Mucosa of rectum (tissue), 2 donors: Measurements from ENCODE around the gene SFXN1.

ENCODE experiments used
- H3K27ac ChIP-seq, 2 donors: one replicate each; pipeline ENCODE4 v1.7.0; 2013; ENCODE audit warnings: inconsistent platforms in 2 of 2, low read depth in 2 of 2, low read length in 2 of 2
- H3K27me3 ChIP-seq, 2 donors: one replicate each; pipeline ENCODE4 v1.7.0; 2013; ENCODE audit warnings: low read length in 2 of 2; ENCODE audit not compliant: control insufficient read depth in 2 of 2, insufficient read depth in 2 of 2
- H3K36me3 ChIP-seq, 2 donors: one replicate each; pipeline ENCODE4 v1.7.0; 2013; ENCODE audit warnings: low read length in 2 of 2; ENCODE audit not compliant: control insufficient read depth in 2 of 2, insufficient read depth in 2 of 2
- H3K4me1 ChIP-seq, 2 donors: one replicate each; pipeline ENCODE4 v1.7.0; 2013; ENCODE audit warnings: low read length in 2 of 2, mild to moderate bottlenecking in 1 of 2; ENCODE audit not compliant: control insufficient read depth in 2 of 2, insufficient read depth in 2 of 2
- H3K4me3 ChIP-seq, 2 donors: one replicate each; pipeline ENCODE4 v1.7.0; 2013; ENCODE audit warnings: low read length in 2 of 2
- H3K9ac ChIP-seq, 2 donors: one replicate each; pipeline ENCODE4 v1.7.0; 2013; ENCODE audit warnings: low read length in 2 of 2, low read depth in 1 of 2, mild to moderate bottlenecking in 1 of 2
- H3K9me3 ChIP-seq, 2 donors: one replicate each; pipeline ENCODE4 v1.7.0; 2013; ENCODE audit warnings: low read length in 2 of 2; ENCODE audit not compliant: control insufficient read depth in 2 of 2
- donor health status: healthy.
- donor health status: Normal muscosa, but diverticular disease.

The SFXN1 gene

DNA sequence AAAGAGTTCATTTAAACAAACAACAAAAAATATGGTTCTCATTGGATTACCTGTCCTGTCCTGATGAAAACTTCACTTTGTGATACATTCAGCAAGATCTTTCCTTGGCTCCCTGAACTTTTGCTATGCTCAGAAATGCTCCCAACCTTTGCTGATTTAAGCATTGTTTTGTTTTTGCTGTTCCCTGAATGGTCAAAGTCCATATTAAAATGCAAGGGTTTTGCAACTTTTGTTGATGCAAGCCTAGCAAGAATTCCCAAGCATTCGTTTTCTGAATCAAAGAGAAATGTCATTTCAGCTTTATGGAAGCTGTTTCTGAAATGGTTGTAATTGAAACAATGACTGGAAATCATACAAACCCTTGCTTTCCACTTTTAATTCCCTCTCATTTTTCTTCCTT lies 3.1 kb upstream of the SFXN1 start:
- Histone ChIP-seq H3K27ac (no peak overlapping the region), H3K9ac (no peak overlapping the region), H3K27me3 (peaks cover 0 to 3% of the 10 kb centered on the region in 2 donors), H3K9me3 (no peaks in the 10 kb centered on the region), H3K4me3 (no peak overlapping the region), H3K36me3 (no peaks in the 10 kb centered on the region), H3K4me1 (peaks cover 11 to 13% of the 10 kb centered on the region in 2 donors)

- no peak overlapping the region for H3K9ac ChIP-seq
- H3K36me3 ChIP-seq: no peaks in the 10 kb centered on the region
- H3K4me1 ChIP-seq: peaks cover 13 to 14% of the 10 kb centered on the region in 2 donors
- peaks cover 0 to 3% of the 10 kb centered on the region in 2 donors for H3K27me3 ChIP-seq
- H3K4me3 ChIP-seq: no peak overlapping the region
- H3K9me3 ChIP-seq: no peaks in the 10 kb centered on the region
- no peak overlapping the region for H3K27ac ChIP-seq
Observed at GRCh38 chr5:175477440-175477839, 920 bp upstream of the SFXN1 start.

DNA sequence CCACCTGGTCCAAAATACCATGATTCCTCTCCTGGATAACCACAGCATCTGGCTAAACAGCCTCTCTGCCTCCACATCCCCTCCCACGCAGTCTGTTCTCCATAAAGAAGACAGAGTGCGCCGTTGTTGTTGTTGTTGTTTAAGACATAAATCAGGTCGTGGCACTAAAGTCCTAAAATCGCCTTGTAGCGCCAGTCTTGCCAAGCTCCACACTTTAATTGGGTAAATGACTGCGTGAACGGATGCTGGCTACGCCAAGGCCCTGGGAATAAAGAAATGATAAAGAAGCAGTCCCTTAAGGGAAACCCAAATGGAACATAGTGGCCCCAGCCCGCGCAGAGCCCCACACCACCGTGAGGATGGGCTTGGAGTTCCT lies 364 bp upstream of the SFXN1 start:
- Histone ChIP-seq H3K27ac (peak overlapping the region; percentile 23 to 52), H3K4me3 (peak overlapping the region; percentile 81 to 82), H3K36me3 (no peaks in the 10 kb centered on the region), H3K4me1 (peaks cover 13 to 14% of the 10 kb centered on the region in 2 donors), H3K27me3 (peaks cover 0 to 3% of the 10 kb centered on the region in 2 donors), H3K9ac (peak overlapping the region; percentile 17 to 84), H3K9me3 (no peaks in the 10 kb centered on the region)

GRCh38 chr5:175479125-175479881 lies 943 bp downstream of the SFXN1 start:
- peak overlapping the region; percentile 81 to 82 for H3K4me3 ChIP-seq
- H3K4me1 ChIP-seq: peaks cover 13 to 14% of the 10 kb centered on the region in 2 donors
- H3K9ac ChIP-seq: peak overlapping the region; percentile 58 to 84
- H3K9me3 ChIP-seq: no peaks in the 10 kb centered on the region
- peaks cover 7 to 9% of the 10 kb centered on the region in 2 donors for H3K36me3 ChIP-seq
- peaks cover 0 to 3% of the 10 kb centered on the region in 2 donors for H3K27me3 ChIP-seq
- peak overlapping the region; percentile 63 to 80 for H3K27ac ChIP-seq

DNA sequence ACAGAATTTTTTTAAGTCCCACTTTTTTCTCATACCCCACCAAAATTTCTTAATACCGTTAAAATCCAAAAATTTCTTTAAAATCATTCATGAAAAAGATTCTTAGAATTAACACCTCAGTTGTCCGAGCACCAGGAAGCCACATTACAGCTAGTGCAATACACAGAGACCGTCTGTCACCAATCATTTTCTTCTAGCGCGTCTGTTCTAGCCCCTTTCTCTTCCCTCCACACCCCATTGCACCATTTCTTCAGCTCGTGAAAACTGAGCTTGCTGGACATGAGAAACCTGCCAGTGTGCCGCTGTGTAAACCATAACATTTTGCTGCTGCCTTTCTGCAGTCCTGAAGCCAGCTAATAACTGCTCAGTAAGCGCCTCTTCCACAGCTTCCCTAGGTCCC lies 5.0 kb downstream of the SFXN1 start:
- Histone ChIP-seq H3K4me1 (peaks cover 10 to 14% of the 10 kb centered on the region in 2 donors), H3K27me3 (no peaks in the 10 kb centered on the region), H3K36me3 (peaks cover 9 to 25% of the 10 kb centered on the region in 2 donors), H3K27ac (no peak overlapping the region), H3K4me3 (no peak overlapping the region), H3K9ac (no peak overlapping the region), H3K9me3 (no peaks in the 10 kb centered on the region)

DNA sequence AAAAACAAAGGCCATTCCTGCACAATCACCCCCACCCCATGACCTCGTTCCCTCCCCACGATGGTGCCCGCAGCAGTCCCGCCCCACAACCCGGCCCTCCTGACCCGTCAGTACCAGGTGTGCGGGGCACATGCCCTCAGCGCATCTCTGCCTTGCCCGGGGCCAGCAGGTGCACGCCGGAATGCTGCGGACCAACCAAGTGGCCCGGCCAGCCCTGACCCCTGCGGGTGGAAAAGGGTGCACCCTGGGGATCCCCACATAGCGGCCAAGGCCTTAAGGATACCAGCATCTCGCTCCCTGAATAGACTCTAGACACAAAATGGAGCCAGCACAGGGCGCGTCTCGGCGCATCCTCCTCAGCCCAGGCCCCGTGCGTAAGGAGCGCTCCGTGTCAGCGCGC lies 6.0 kb downstream of the SFXN1 start:
- Histone ChIP-seq H3K9me3 (no peaks in the 10 kb centered on the region), H3K27ac (no peak overlapping the region), H3K9ac (no peak overlapping the region), H3K27me3 (no peaks in the 10 kb centered on the region), H3K36me3 (peaks cover 9 to 25% of the 10 kb centered on the region in 2 donors), H3K4me1 (peaks cover 5 to 9% of the 10 kb centered on the region in 2 donors), H3K4me3 (no peak overlapping the region)

DNA sequence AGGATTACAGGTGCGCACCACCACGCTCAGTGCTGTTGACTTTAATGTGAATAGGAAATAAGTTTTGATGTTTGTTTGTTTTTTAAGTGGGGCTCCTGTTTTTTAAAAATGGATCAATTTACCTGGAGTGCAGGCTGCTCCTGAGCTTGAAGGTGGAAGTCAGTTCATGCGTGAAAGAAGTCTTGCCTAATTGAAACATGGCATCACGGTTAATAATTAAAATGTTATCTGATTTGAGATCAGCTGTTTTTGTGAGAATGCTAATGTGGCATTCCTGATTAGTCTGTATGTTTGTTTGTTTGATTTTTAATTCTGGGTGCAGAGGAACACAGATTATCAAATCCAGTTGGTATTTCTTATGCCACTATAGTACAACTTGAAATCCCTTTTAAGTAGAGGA lies 6.5 kb downstream of the SFXN1 start:
- no peak overlapping the region for H3K9ac ChIP-seq
- H3K9me3 ChIP-seq: no peaks in the 10 kb centered on the region
- no peak overlapping the region for H3K4me3 ChIP-seq
- H3K27me3 ChIP-seq: no peaks in the 10 kb centered on the region
- no peak overlapping the region for H3K27ac ChIP-seq
- H3K36me3 ChIP-seq: peaks cover 9 to 25% of the 10 kb centered on the region in 2 donors
- H3K4me1 ChIP-seq: peaks cover 0 to 4% of the 10 kb centered on the region in 2 donors

GRCh38 chr5:175485631-175486030 lies 7.3 kb downstream of the SFXN1 start:
- peaks cover 9 to 25% of the 10 kb centered on the region in 2 donors for H3K36me3 ChIP-seq
- H3K9me3 ChIP-seq: no peaks in the 10 kb centered on the region
- H3K27ac ChIP-seq: no peak overlapping the region
- no peak overlapping the region for H3K4me3 ChIP-seq
- no peaks in the 10 kb centered on the region for H3K27me3 ChIP-seq
- H3K9ac ChIP-seq: no peak overlapping the region
- peaks cover 0 to 3% of the 10 kb centered on the region in 2 donors for H3K4me1 ChIP-seq

DNA sequence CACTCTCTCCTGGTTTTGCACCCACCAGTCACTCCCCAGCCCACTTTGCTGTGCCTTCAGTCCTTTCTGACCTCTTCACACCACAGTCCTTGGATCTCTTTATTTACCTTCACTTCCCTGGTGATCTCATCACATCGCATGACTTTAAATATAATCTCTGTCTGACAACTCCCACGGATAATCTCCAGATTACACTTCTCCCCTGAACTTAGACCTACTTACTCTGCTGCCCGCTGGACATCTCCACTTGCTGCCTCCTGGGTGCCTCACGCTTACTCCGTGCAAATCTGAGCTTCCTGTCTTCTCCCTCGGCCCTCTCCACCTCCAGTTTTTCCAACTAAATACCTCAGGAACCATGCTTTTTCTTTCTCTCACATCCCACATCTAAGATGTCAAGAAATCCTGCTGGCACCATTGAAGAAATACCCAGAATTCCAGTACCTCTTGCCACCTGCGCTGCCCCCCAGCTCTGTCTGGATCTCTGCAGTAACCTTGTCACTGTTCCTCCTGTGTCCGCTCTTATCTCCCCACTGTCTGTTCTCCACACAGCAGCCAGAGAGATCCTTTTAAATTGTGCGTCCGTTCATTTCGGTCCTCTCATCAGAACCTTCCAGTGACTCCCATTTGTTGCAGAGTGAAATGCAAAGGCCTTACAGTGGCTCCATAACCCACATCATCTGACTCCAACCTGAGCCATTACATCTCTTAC lies 9.3 kb downstream of the SFXN1 start:
- H3K36me3 ChIP-seq: peaks cover 17 to 33% of the 10 kb centered on the region in 2 donors
- no peak overlapping the region for H3K4me3 ChIP-seq
- H3K27ac ChIP-seq: no peak overlapping the region
- no peaks in the 10 kb centered on the region for H3K27me3 ChIP-seq
- H3K9ac ChIP-seq: no peak overlapping the region
- no peaks in the 10 kb centered on the region for H3K9me3 ChIP-seq
- no peaks in the 10 kb centered on the region for H3K4me1 ChIP-seq

DNA sequence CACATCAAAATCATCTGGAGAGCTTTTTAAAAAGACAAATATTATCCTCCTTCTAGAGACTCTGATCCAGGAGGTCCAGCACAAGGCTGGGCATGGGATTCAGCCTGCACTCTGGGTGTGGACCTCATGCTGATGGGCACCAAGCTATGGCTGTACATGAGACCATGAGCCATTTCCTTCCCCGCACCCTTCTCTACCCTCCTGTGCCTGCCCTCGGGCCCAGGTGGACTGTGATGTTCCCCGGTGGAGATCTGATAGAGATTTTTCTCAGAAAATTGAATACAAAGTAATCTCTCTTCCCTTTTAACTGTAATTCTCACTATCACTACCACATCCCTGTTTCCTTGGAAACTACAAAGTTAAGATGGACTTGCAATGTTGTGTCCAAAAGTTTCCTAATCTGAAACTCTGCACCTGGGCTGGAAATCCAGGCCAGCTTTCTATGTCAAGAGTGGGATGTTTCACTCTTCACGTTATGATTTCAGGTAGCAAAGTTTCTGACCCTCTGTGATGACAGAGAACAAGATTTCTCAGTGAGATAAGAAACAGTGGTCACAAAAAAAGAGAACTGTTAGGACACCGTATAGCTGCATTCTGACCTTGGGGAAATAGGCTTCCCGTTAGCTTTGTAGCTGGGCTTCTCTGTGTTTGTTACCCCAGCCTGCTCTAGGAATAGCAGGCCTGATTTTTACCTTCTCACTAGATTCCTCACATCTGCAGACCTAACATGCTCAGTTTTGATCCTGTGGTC lies 11.5 kb downstream of the SFXN1 start:
- no peaks in the 10 kb centered on the region for H3K4me1 ChIP-seq
- H3K27me3 ChIP-seq: no peaks in the 10 kb centered on the region
- H3K9me3 ChIP-seq: no peaks in the 10 kb centered on the region
- H3K9ac ChIP-seq: no peak overlapping the region
- no peak overlapping the region for H3K4me3 ChIP-seq
- H3K27ac ChIP-seq: no peak overlapping the region
- H3K36me3 ChIP-seq: peaks cover 19 to 32% of the 10 kb centered on the region in 2 donors
